Peyer's patch (tissue), 4 donors: Measurements from ENCODE around the gene TMEM141. TPM values are rescaled to one million over a fixed set of nuclear protein-coding genes. Genes with fewer than 3 reads are reported as not detected.
"Not testable (repeated sequence)": the region's sequence is repeated elsewhere in the genome, so short reads cannot be mapped to it uniquely, and the experiment has no call there.

Experiments used
- DNase-seq, 3 donors: peaks; one replicate each; pipeline ENCODE4 v3.0.0-alpha.2; 2017 to 2019
- H3K27ac ChIP-seq, 4 donors: fragments of 200-600 bp; sonication (generic); one replicate each; pipeline ENCODE4 v1.5.1; 2016 to 2019
- H3K27me3 ChIP-seq, 2 donors: fragments of 200-600 bp; sonication (generic); one replicate each; pipeline ENCODE4 v1.5.1; 2019
- H3K36me3 ChIP-seq, 3 donors: fragments of 200-600 bp; sonication (generic); one replicate each; pipeline ENCODE4 v1.5.1; 2016 to 2019
- H3K4me1 ChIP-seq, 4 donors: fragments of 200-600 bp; sonication (generic); one replicate each; pipeline ENCODE4 v1.5.1; 2016 to 2019
- H3K4me3 ChIP-seq, 4 donors: fragments of 200-600 bp; sonication (generic); 1 replicate in 3 of 4; 2 replicates in 1 of 4; pipeline ENCODE4 v1.5.1; 2016 to 2019; ENCODE audit warnings: mild to moderate bottlenecking in 1 of 4
- H3K9me3 ChIP-seq, 4 donors: fragments of 200-600 bp; sonication (generic); one replicate each; pipeline ENCODE4 v1.5.1; 2016 to 2019; ENCODE audit warnings: mild to moderate bottlenecking in 1 of 4
- POLR2A ChIP-seq, 2 donors: fragments of 450-650 bp; IDR thresholded peaks; one replicate each; pipeline ENCODE4 v1.5.1; 2017; ENCODE audit warnings: antibody characterized with exemption in 2 of 2, mild to moderate bottlenecking in 2 of 2, moderate library complexity in 2 of 2
- total RNA-seq, 4 donors: library from RNA; depleted of rRNA; stranded (reverse); fragments of >200 nt; gene quantifications; one replicate each; pipeline ENCODE4 v1.1.0, GENCODE V29; 2016
- TF ChIP-seq, protein P1 (sequence below), 6 experiments: fragments of 450-650 bp in 4 of 6; fragments of 200-600 bp in 2 of 6; sonication (generic) in 1 of 6; IDR thresholded peaks; one replicate each; pipeline ENCODE4 v1.5.1; 2017 to 2019; ENCODE audit warnings: antibody characterized with exemption in 6 of 6, mild to moderate bottlenecking in 3 of 6, moderate library complexity in 1 of 6

TMEM141 gene
- total RNA-seq, 4 donors from 2014 or later = 52.0 to 240 (median 187) TPM

DNA sequence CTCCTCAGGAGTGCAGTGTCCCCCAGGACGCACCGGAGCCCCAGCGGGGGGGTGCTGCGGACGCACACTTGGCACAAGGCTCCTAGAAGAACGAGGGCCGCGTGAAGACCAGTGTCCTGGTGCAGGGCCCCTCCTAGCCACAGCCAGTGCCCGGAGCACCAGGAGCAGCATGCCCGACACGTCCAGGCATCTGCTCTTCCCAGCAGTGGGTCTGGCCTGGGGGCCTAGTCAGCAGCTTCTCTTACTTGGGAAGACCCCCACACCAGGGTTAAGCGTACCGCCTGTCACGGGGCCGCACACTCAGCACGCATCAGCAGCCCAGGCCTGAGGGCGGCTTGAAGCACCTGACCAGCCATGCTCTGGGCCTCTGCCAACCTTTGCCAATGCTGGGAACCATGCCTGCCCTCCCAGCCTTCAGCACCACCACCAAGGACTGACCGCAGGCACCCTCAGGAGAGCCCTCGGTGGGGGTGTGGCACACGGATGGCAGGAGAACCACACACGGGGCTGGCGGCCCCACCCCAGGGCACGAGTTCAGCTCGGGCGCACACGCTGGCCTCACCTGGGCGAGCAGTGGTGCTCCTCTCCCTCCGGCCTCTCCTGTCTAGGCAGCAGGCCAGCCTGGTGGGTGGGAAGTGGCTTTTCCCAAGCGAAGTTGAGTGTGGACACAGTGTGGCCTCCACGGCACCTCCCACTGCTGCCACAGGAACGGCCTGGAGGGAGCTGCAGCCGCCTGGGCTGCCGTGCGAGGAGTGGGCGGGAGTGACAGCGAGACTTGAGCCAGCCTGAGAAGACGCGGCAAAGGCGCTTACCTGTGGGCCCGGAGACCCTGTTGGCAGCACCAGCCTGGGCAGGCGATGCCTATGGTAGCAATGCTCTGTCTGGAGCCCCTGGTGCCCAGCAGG is 39.1 kb downstream of the TMEM141 start:
- Histone ChIP-seq H3K36me3 (peaks cover 0 to 75% (median 0%) of the 10 kb centered on the region in 3 donors), H3K4me3 (no peak overlapping the region), H3K4me1 (no peaks in the 10 kb centered on the region), H3K9me3 (no peaks in the 10 kb centered on the region), H3K27ac (no peak overlapping the region), H3K27me3 (no peaks in the 10 kb centered on the region)
- TF ChIP-seq, protein P1, sequence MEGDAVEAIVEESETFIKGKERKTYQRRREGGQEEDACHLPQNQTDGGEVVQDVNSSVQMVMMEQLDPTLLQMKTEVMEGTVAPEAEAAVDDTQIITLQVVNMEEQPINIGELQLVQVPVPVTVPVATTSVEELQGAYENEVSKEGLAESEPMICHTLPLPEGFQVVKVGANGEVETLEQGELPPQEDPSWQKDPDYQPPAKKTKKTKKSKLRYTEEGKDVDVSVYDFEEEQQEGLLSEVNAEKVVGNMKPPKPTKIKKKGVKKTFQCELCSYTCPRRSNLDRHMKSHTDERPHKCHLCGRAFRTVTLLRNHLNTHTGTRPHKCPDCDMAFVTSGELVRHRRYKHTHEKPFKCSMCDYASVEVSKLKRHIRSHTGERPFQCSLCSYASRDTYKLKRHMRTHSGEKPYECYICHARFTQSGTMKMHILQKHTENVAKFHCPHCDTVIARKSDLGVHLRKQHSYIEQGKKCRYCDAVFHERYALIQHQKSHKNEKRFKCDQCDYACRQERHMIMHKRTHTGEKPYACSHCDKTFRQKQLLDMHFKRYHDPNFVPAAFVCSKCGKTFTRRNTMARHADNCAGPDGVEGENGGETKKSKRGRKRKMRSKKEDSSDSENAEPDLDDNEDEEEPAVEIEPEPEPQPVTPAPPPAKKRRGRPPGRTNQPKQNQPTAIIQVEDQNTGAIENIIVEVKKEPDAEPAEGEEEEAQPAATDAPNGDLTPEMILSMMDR (IDR thresholded peaks at IDR 0.05) = no peak
- TF ChIP-seq POLR2A (IDR thresholded peaks at IDR 0.05) = no peak
- no peak for DNase-seq

DNA sequence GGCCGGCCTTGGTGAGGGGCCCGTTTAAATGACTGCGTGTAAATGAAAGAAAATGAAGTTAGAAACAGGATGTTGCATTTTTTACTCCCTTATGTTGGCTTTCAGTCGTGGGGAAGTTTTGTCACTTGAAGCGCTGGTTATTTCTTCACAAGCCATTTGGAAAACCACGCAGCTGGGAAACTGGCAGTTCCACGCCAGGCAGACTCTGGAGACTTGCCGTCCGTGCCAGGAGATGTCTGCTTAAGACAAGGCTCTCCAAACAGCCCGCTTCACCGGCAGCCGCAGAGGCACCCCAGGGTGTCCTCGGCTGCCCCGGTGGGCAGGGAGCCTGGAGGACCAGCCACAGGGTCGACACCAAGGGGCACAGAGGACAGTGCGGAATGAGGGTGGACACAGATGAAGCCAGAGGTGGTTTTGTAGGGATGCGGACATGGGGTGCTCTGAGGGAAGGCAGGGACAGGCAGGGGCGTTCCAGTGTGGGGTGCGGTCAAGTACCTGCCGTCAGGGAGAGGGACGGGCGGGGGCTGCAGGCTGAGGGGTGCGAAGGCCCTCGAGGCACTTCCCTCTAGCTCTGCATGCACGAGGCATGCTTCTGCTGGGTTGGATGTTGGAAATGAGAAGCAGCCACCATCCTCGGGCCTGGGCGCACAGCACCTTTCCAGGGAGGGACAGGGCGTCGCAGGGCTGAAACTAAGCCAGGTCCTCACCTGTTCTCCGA is 40.0 kb downstream of the TMEM141 start:
- no peak for DNase-seq
- H3K27me3 ChIP-seq = no peaks in the 10 kb centered on the region
- H3K4me1 ChIP-seq = no peaks in the 10 kb centered on the region
- no peak overlapping the region for H3K27ac ChIP-seq
- H3K4me3 ChIP-seq = no peak overlapping the region
- TF ChIP-seq, protein P1 (IDR thresholded peaks at IDR 0.05) = no peak
- no peak for TF ChIP-seq POLR2A (IDR thresholded peaks at IDR 0.05)
- no peaks in the 10 kb centered on the region for H3K9me3 ChIP-seq
- peaks cover 0 to 68% (median 0%) of the 10 kb centered on the region in 3 donors for H3K36me3 ChIP-seq

DNA sequence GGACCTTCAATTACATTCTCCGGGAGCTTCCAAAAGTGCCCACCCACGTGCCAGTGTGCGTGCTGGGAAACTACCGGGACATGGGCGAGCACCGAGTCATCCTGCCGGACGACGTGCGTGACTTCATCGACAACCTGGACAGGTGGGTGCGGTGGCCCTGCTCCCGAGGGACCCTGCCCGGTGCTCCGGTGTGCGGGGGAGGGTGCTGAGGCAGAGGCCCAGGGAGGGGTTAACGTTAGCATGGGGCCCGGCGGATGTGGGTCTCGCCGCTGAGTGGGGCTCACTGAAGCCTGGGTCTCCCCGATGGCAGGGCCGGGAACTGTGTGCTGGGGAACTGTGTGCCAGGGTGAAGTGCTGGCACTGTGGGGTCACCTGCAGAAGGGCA is 40.6 kb downstream of the TMEM141 start:
- no peaks in the 10 kb centered on the region for H3K27me3 ChIP-seq
- peaks cover 0 to 68% (median 0%) of the 10 kb centered on the region in 3 donors for H3K36me3 ChIP-seq
- H3K4me1 ChIP-seq = no peaks in the 10 kb centered on the region
- TF ChIP-seq POLR2A (IDR thresholded peaks at IDR 0.05) = no peak
- TF ChIP-seq, protein P1 (IDR thresholded peaks at IDR 0.05) = no peak
- H3K27ac ChIP-seq = no peak overlapping the region
- no peaks in the 10 kb centered on the region for H3K9me3 ChIP-seq
- no peak overlapping the region for H3K4me3 ChIP-seq
- DNase-seq = no peak

DNA sequence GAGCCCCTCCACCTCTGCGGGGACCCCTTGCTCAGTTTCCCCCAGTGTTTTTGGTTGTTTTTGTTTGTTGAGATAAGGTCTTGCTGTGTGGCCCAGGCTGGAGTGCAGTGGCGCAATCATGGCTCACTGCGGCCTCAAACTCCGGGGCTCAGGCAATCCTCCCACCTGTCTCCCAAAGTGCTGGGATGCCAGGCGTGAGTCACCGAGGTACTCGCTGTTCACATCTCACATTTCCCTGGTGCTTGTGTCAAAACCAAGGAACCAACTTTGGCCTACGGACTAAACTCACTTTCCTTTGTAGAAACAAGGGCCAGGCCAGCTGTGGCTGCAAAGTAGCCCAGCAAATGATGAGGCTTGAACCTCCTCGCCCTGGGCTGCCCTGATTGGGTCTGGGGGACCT is 41.4 kb downstream of the TMEM141 start:
- Histone ChIP-seq H3K9me3 (no peaks in the 10 kb centered on the region), H3K27ac (no peak overlapping the region), H3K36me3 (peaks cover 0 to 64% (median 0%) of the 10 kb centered on the region in 3 donors), H3K4me1 (no peaks in the 10 kb centered on the region), H3K27me3 (no peaks in the 10 kb centered on the region), H3K4me3 (no peak overlapping the region)
- TF ChIP-seq, protein P1 (IDR thresholded peaks at IDR 0.05) = no peak
- TF ChIP-seq POLR2A (IDR thresholded peaks at IDR 0.05) = no peak
- DNase-seq = no peak

GRCh38 chr9:136833381-136834048 is 42.4 kb downstream of the TMEM141 start:
- H3K27me3 ChIP-seq, H3K4me3 ChIP-seq: not testable (repeated sequence)
- H3K36me3 ChIP-seq = peaks cover 0 to 64% (median 0%) of the 10 kb centered on the region in 3 donors

More at GRCh38 chr9:136833381-136834048, 42.4 kb downstream of the TMEM141 start:
- not testable (repeated sequence) for H3K27ac ChIP-seq, DNase-seq, H3K4me1 ChIP-seq, H3K9me3 ChIP-seq
